ENCODE data around the gene FANCC. TPM values are rescaled to one million over a fixed set of nuclear protein-coding genes. Genes with fewer than 3 reads are reported as not detected.

The FANCC gene
- total and polyA plus RNA-seq, 2 of the 8 experiments (the other 6 are each of a cell fraction or from before 2014, with no cell fraction given): 7.8 to 15.2 TPM

DNA sequence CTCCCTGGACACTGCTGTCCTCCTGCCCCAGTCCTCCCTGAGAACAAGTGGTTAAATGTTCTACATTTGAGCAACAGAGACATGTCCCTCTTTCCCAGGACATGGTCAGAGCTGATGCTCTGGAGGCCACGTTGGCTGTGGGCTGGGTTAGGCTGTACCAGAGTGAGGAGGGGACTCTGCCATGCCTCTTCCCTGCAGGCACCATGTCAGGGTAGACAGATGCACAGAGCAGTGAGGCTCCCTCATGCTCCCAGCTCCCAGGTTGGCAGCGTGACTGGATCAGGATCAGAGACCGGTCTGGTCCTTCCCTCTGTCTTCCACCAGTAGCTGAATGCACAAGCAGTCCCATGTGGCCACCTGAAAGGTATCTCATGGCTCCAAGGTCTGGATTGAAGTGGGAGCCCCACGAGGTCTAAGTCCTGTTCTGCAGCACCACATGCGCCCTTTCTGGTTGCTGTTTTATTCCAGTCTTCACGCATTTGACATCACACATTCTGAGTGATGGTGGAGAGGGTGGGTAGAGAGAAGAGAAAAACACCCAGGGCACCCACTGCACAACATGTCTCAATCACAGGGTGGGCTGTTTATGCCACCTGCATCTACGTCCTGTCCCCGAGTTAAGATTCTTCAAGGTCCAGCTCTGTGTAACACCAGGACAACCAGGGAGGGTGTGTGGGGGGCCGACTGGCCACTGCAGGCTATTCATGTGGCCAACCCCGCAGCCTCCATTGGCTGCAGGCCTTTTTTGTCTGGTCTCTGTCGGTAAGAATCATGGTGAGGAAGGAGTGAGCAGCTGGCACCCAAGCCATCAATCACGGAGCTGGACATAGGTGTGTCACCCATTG lies 204.9 kb downstream of the FANCC start:
- Histone ChIP-seq H2AFZ (ENCODE audit: low read length) (no peak overlapping the region), H3K4me1 (replicated peaks in 1 of 4; ENCODE audit: control insufficient read depth in 3 of 4, insufficient read depth in 4 of 4, low read length in 3 of 4) (no peaks in the 10 kb centered on the region), H3K36me3 (ENCODE audit: control insufficient read depth in 2 of 4, insufficient read depth in 4 of 4, low read length in 3 of 4) (peaks cover 0 to 2% (median under 1%) of the 10 kb centered on the region in 4 experiments; a peak in 1 of 8 replicates), H3K9me3 (ENCODE audit: insufficient read depth in 2 of 2, low read depth in 1 of 2, low read length in 1 of 2) (no peaks in the 10 kb centered on the region), H2BK12ac (ENCODE audit: low read depth, low read length) (no peak overlapping the region), H3K79me1 (ENCODE audit: low read depth, low read length) (no peaks in the 10 kb centered on the region), H3K9ac (replicated peaks in 1 of 4; ENCODE audit: extremely low read depth in 1 of 4, low read depth in 3 of 4, low read length in 3 of 4) (no peak overlapping the region), H3K4ac (replicated peaks; ENCODE audit: insufficient read length, low read depth, low read length) (no peak overlapping the region), H3K4me2 (ENCODE audit: insufficient read depth in 1 of 2, low read depth in 2 of 2, low read length in 2 of 2) (no peak overlapping the region), H3K18ac (ENCODE audit: extremely low read depth, low read length) (no peak overlapping the region), H4K8ac (ENCODE audit: extremely low read depth, insufficient read depth, low read length) (no peak overlapping the region), H3K14ac (ENCODE audit: insufficient read length) (no peak overlapping the region), H2BK5ac (ENCODE audit: low read depth, low read length) (no peak overlapping the region), H3K27ac (ENCODE audit: low read depth, low read length) (no peak overlapping the region), H4K5ac (ENCODE audit: insufficient read length, low read depth, low read length) (no peak overlapping the region), H2BK120ac (replicated peaks; ENCODE audit: low read depth, low read length) (no peak overlapping the region), H3K23ac (ENCODE audit: insufficient read length) (no peak overlapping the region), H2BK15ac (ENCODE audit: low read length) (no peak overlapping the region), H2BK20ac (ENCODE audit: low read length) (no peak overlapping the region), H3K4me3 (ENCODE audit: extremely low read depth in 1 of 4, insufficient read depth in 2 of 4, low read depth in 3 of 4, low read length in 4 of 4) (no peak overlapping the region), H2AK5ac (ENCODE audit: low read depth, low read length) (no peak overlapping the region), H3K56ac (replicated peaks; ENCODE audit: insufficient read length, low read depth, low read length) (no peak overlapping the region), H4K91ac (replicated peaks; ENCODE audit: insufficient read length, low read length) (no peak overlapping the region), H3K79me2 (ENCODE audit: control insufficient read depth in 1 of 2, insufficient read depth in 2 of 2, low read length in 2 of 2) (no peaks in the 10 kb centered on the region), H4K20me1 (replicated peaks in 1 of 2; ENCODE audit: control insufficient read depth in 1 of 2, insufficient read depth in 2 of 2, low read length in 2 of 2) (no peaks in the 10 kb centered on the region), H3K27me3 (replicated peaks in 1 of 4; ENCODE audit: control insufficient read depth in 3 of 4, extremely low read depth in 1 of 4, insufficient read depth in 3 of 4, low read length in 3 of 4) (no peaks in the 10 kb centered on the region), H3K23me2 (ENCODE audit: low read depth, low read length) (no peaks in the 10 kb centered on the region)
- FAIRE-seq: no peak
- WGBS, 2 experiments (ENCODE audit: extremely low coverage in 1 of 2, insufficient coverage in 1 of 2, insufficient read length in 1 of 2, insufficient replicate concordance in 2 of 2, low coverage in 1 of 2, low lambda C conversion rate in 2 of 2, missing lambda C conversion rate in 1 of 2): 92% methylated on average over 12 of the region's 12 CpGs; no CpG with 5 or more reads in 1 of the 2 experiments
- CTCF ChIA-PET (ENCODE audit: partially characterized antibody): interaction anchor here (0.9 to 3.7 kb wide), 5 partner anchors 9 to 485 kb away, joined by 3 to 21 read pairs (median 7); no protein-coding TSS in a partner anchor
- no peak for TF ChIP-seq SRF (IDR thresholded peaks at IDR 0.05; ENCODE audit: low read depth, low read length)
- no peak for DNase-seq (ENCODE audit: low read depth in 1 of 2, low spot score in 2 of 2)
- POLR2A ChIA-PET (ENCODE audit: partially characterized antibody): no interaction called here
